Adrenal gland (tissue), 5 donors: Measurements from ENCODE around the gene MAP7D1.
"Not testable (repeated sequence)": the region's sequence is repeated elsewhere in the genome, so short reads cannot be mapped to it uniquely, and the experiment has no call there.

Experiments
- POLR2A ChIP-seq, 2 donors: fragments of 450-650 bp; IDR thresholded peaks; one replicate each; pipeline ENCODE4 v1.6.1; 2017; ENCODE audit warnings: antibody characterized with exemption in 2 of 2, mild to moderate bottlenecking in 2 of 2, moderate library complexity in 1 of 2
- TF ChIP-seq, protein P1 (sequence below), 6 experiments: fragments of 450-650 bp in 4 of 6; fragments of 200-600 bp in 2 of 6; sonication (generic) in 1 of 6; IDR thresholded peaks; 1 replicate in 5 of 6; 2 replicates in 1 of 6; pipeline versions ENCODE4 v1.5.1 to v1.8.0; 2016 to 2021; ENCODE audit warnings: antibody characterized with exemption in 6 of 6, mild to moderate bottlenecking in 2 of 6, moderate library complexity in 1 of 6
- donor health status: DM: no; HTN: no; CAD: no.

DNA sequence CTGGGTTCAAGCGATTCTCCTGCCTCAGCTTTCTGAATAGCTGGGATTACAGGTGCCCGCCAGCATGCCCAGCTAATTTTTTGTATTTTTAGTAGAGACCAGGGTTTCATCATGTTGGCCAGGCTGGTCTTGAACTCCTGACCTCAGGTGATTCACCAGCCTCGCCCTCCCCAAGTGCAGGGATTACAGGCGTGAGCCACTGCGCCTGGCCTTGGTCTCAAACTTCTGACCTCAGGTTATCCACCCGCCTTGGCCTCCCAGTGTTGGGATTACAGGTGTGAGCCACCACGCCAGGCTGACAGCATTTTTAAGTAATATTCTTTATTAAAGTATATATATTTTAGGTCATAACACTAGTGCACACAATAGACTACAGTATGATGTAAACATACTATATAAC lies 65.9 kb downstream of the MAP7D1 start:
- TF ChIP-seq, protein P1, sequence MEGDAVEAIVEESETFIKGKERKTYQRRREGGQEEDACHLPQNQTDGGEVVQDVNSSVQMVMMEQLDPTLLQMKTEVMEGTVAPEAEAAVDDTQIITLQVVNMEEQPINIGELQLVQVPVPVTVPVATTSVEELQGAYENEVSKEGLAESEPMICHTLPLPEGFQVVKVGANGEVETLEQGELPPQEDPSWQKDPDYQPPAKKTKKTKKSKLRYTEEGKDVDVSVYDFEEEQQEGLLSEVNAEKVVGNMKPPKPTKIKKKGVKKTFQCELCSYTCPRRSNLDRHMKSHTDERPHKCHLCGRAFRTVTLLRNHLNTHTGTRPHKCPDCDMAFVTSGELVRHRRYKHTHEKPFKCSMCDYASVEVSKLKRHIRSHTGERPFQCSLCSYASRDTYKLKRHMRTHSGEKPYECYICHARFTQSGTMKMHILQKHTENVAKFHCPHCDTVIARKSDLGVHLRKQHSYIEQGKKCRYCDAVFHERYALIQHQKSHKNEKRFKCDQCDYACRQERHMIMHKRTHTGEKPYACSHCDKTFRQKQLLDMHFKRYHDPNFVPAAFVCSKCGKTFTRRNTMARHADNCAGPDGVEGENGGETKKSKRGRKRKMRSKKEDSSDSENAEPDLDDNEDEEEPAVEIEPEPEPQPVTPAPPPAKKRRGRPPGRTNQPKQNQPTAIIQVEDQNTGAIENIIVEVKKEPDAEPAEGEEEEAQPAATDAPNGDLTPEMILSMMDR (IDR thresholded peaks at IDR 0.05), result not testable (repeated sequence)
- not testable (repeated sequence) for TF ChIP-seq POLR2A (IDR thresholded peaks at IDR 0.05)
